HG02763 (cell line): ENCODE measurements around the gene NCCRP1.

Experiments
- ATAC-seq: cut with Tn5 transposase; IDR thresholded peaks from one replicate; pipeline ENCODE4 v1.9.1; 2021; ENCODE audit warnings: mild to moderate bottlenecking, moderate library complexity; ENCODE audit not compliant: unreplicated experiment

The NCCRP1 gene

GRCh38 chr19:39164289-39164688 lies 32.5 kb upstream of the NCCRP1 start:
- no peak for ATAC-seq

GRCh38 chr19:39165857-39166256 lies 30.9 kb upstream of the NCCRP1 start:
- ATAC-seq: no peak

- ATAC-seq: no peak
Observed at GRCh38 chr19:39166571-39167391, 30.0 kb upstream of the NCCRP1 start.

GRCh38 chr19:39167461-39168257 lies 29.1 kb upstream of the NCCRP1 start:
- ATAC-seq: no peak

GRCh38 chr19:39168258-39169142 lies 28.3 kb upstream of the NCCRP1 start:
- no peak for ATAC-seq

- ATAC-seq: no peak
Observed at GRCh38 chr19:39169143-39169810, 27.5 kb upstream of the NCCRP1 start.

- no peak for ATAC-seq
Observed at GRCh38 chr19:39170386-39171231, 26.2 kb upstream of the NCCRP1 start.

- no peak for ATAC-seq
Observed at GRCh38 chr19:39171479-39172465, 25.0 kb upstream of the NCCRP1 start.

- ATAC-seq: no peak
Observed at GRCh38 chr19:39172700-39173501, 23.9 kb upstream of the NCCRP1 start.

- ATAC-seq: no peak
Observed at GRCh38 chr19:39173502-39173991, 23.2 kb upstream of the NCCRP1 start.

- ATAC-seq: no peak
Observed at GRCh38 chr19:39174142-39174541, 22.6 kb upstream of the NCCRP1 start.

GRCh38 chr19:39174558-39175544 lies 21.9 kb upstream of the NCCRP1 start:
- ATAC-seq: no peak

GRCh38 chr19:39175564-39175963 lies 21.2 kb upstream of the NCCRP1 start:
- ATAC-seq: no peak

- no peak for ATAC-seq
Observed at GRCh38 chr19:39177110-39177699, 19.6 kb upstream of the NCCRP1 start.

- ATAC-seq: no peak
Observed at GRCh38 chr19:39177736-39178135, 19.0 kb upstream of the NCCRP1 start.
